Measurements from ENCODE around the gene LONP2. TPM values are rescaled to one million over a fixed set of nuclear protein-coding genes. Genes with fewer than 3 reads are reported as not detected.

LONP2 gene
- total RNA-seq, 1 experiment from 2014 or later: 83.3 TPM

- no peaks in the 10 kb centered on the region for H3K27me3 Mint-ChIP-seq (ENCODE audit: unreplicated experiment)
- H3K4me1 Mint-ChIP-seq (ENCODE audit: low read depth, unreplicated experiment): peaks cover 41% of the 10 kb centered on the region
- TF ChIP-seq CTCF (IDR thresholded peaks at IDR 0.05; ENCODE audit: unreplicated experiment): no peak
- peaks cover 83% of the 10 kb centered on the region for H3K36me3 Mint-ChIP-seq (ENCODE audit: insufficient read depth, unreplicated experiment)
- no peak overlapping the region for H3K27ac Mint-ChIP-seq (ENCODE audit: unreplicated experiment)
- no TSS peak for BruUV-seq (replicated peaks)
- CTCF ChIA-PET: interaction anchor here (0.6 kb wide), 1 partner anchor 108 kb away, joined by 4 read pairs; no protein-coding TSS in a partner anchor
- H3K9me3 Mint-ChIP-seq (ENCODE audit: low read depth, unreplicated experiment): no peaks in the 10 kb centered on the region
- DNase-seq: no peak
- intact Hi-C loops (cut with micrococcal nuclease; ENCODE audit: unreplicated experiment): no loop called here
- H3K4me3 Mint-ChIP-seq (ENCODE audit: low read depth, unreplicated experiment): no peak overlapping the region
Measured at GRCh38 chr16:48361540-48362144, 117.5 kb downstream of the LONP2 start.

- peak; percentile 38 for DNase-seq
- CTCF ChIA-PET: interaction anchor here (0.7 to 3.0 kb wide), 11 partner anchors 11 to 258 kb away, joined by 3 to 18 read pairs (median 4); no protein-coding TSS in a partner anchor
- Mint-ChIP-seq H3K9me3 (ENCODE audit: low read depth, unreplicated experiment) (no peaks in the 10 kb centered on the region), H3K4me1 (ENCODE audit: low read depth, unreplicated experiment) (peaks cover 65% of the 10 kb centered on the region), H3K36me3 (ENCODE audit: insufficient read depth, unreplicated experiment) (peaks cover 68% of the 10 kb centered on the region), H3K27ac (ENCODE audit: unreplicated experiment) (peak overlapping the region; percentile 96), H3K27me3 (ENCODE audit: unreplicated experiment) (no peaks in the 10 kb centered on the region), H3K4me3 (ENCODE audit: low read depth, unreplicated experiment) (peak overlapping the region; percentile 78)
- intact Hi-C loops (cut with micrococcal nuclease; ENCODE audit: unreplicated experiment): no loop called here
- TSS peak; percentile 65 for BruUV-seq (replicated peaks)
- TF ChIP-seq CTCF (IDR thresholded peaks at IDR 0.05; ENCODE audit: unreplicated experiment): no peak
Measured at GRCh38 chr16:48365025-48365600, 121.0 kb downstream of the LONP2 start.

- no TSS peak for BruUV-seq (replicated peaks)
- Mint-ChIP-seq H3K4me3 (ENCODE audit: low read depth, unreplicated experiment) (peak overlapping the region; percentile 78), H3K27me3 (ENCODE audit: unreplicated experiment) (no peaks in the 10 kb centered on the region), H3K27ac (ENCODE audit: unreplicated experiment) (peak overlapping the region; percentile 96), H3K4me1 (ENCODE audit: low read depth, unreplicated experiment) (peaks cover 68% of the 10 kb centered on the region), H3K9me3 (ENCODE audit: low read depth, unreplicated experiment) (no peaks in the 10 kb centered on the region), H3K36me3 (ENCODE audit: insufficient read depth, unreplicated experiment) (peaks cover 63% of the 10 kb centered on the region)
- peak; percentile 97 for DNase-seq
- CTCF ChIA-PET: interaction anchor here (0.7 to 3.0 kb wide), 14 partner anchors 12 to 258 kb away, joined by 3 to 18 read pairs (median 4); no protein-coding TSS in a partner anchor
- TF ChIP-seq CTCF (IDR thresholded peaks at IDR 0.05; ENCODE audit: unreplicated experiment): no peak
- intact Hi-C loops (cut with micrococcal nuclease; ENCODE audit: unreplicated experiment): loop anchor here (1.0 to 2.0 kb wide), 2 partner anchors 45 to 161 kb away; no protein-coding TSS in a partner anchor
Measured at GRCh38 chr16:48365601-48366164, 121.6 kb downstream of the LONP2 start.

GRCh38 chr16:48366165-48367093 lies 122.3 kb downstream of the LONP2 start:
- CTCF ChIA-PET: interaction anchor here (0.7 to 3.0 kb wide), 10 partner anchors 12 to 257 kb away, joined by 4 to 18 read pairs (median 6); no protein-coding TSS in a partner anchor
- H3K27ac Mint-ChIP-seq (ENCODE audit: unreplicated experiment): peak overlapping the region; percentile 96
- intact Hi-C loops (cut with micrococcal nuclease; ENCODE audit: unreplicated experiment): loop anchor here (1.0 to 2.0 kb wide), 3 partner anchors 18 to 160 kb away; no protein-coding TSS in a partner anchor
- DNase-seq: peak; percentile 63
- peaks cover 56% of the 10 kb centered on the region for H3K36me3 Mint-ChIP-seq (ENCODE audit: insufficient read depth, unreplicated experiment)
- H3K9me3 Mint-ChIP-seq (ENCODE audit: low read depth, unreplicated experiment): no peaks in the 10 kb centered on the region
- peak overlapping the region; percentile 78 for H3K4me3 Mint-ChIP-seq (ENCODE audit: low read depth, unreplicated experiment)
- no peak for TF ChIP-seq CTCF (IDR thresholded peaks at IDR 0.05; ENCODE audit: unreplicated experiment)
- no peaks in the 10 kb centered on the region for H3K27me3 Mint-ChIP-seq (ENCODE audit: unreplicated experiment)
- no TSS peak for BruUV-seq (replicated peaks)
- peaks cover 68% of the 10 kb centered on the region for H3K4me1 Mint-ChIP-seq (ENCODE audit: low read depth, unreplicated experiment)
